SK-N-SH (cell line): Measurements from ENCODE around the gene SLC6A2. TPM values are rescaled to one million over a fixed set of nuclear protein-coding genes. Genes with fewer than 3 reads are reported as not detected.

ENCODE experiments used
- ELF1 ChIP-seq: IDR thresholded peaks from 2 replicates; pipeline ENCODE4 v1.4.0; 2012
- EZH2phosphoT487 ChIP-seq: fragments of 200-600 bp; sonication (generic); IDR thresholded peaks from 2 replicates; pipeline ENCODE4 v1.6.1; 2017; ENCODE audit warnings: low read depth, mixed run types, mild to moderate bottlenecking, antibody characterized with exemption, moderate library complexity, borderline replicate concordance
- FOXJ3 ChIP-seq: sonication (generic); formaldehyde crosslinking; IDR thresholded peaks from 2 replicates; pipeline ENCODE4 v1.5.1; 2020; ENCODE audit warnings: mild to moderate bottlenecking, missing genetic modification reagents
- FOXM1 ChIP-seq: IDR thresholded peaks from 2 replicates; pipeline ENCODE4 v1.4.0; 2012; ENCODE audit warnings: low read depth, mild to moderate bottlenecking
- GATA2 ChIP-seq: sonication (generic); formaldehyde crosslinking; IDR thresholded peaks from 2 replicates; pipeline ENCODE4 v1.5.0; 2020; ENCODE audit warnings: mild to moderate bottlenecking, missing genetic modification reagents
- MAX ChIP-seq: IDR thresholded peaks from 2 replicates; pipeline ENCODE4 v1.4.0; 2012; ENCODE audit warnings: low read depth
- MEF2A ChIP-seq: IDR thresholded peaks from 2 replicates; pipeline ENCODE4 v1.4.0; 2012; ENCODE audit warnings: low read depth, borderline replicate concordance
- NFIC ChIP-seq: IDR thresholded peaks from 2 replicates; pipeline ENCODE4 v1.4.0; 2012; ENCODE audit warnings: borderline replicate concordance
- NRF1 ChIP-seq: IDR thresholded peaks from 2 replicates; pipeline ENCODE4 v1.6.1; 2012; ENCODE audit warnings: low read depth, mild to moderate bottlenecking, low read length
- PBX3 ChIP-seq: IDR thresholded peaks from 2 replicates; pipeline ENCODE4; 2012
- POLR2AphosphoS5 ChIP-seq: IDR thresholded peaks from 2 replicates; pipeline ENCODE4 v1.6.1; 2012; ENCODE audit warnings: low read depth, low read length
- RAD21 ChIP-seq: IDR thresholded peaks from 2 replicates; pipeline ENCODE4 v1.6.1; 2012; ENCODE audit warnings: mild to moderate bottlenecking, low read length
- RFX5 ChIP-seq: IDR thresholded peaks from 2 replicates; pipeline ENCODE4 v1.6.1; 2012; ENCODE audit warnings: mild to moderate bottlenecking, improper control_type of control experiment, low read length
- RXRA ChIP-seq: IDR thresholded peaks from 2 replicates; pipeline ENCODE4 v1.4.0; 2012; ENCODE audit warnings: low read depth, mild to moderate bottlenecking, borderline replicate concordance
- SIN3A ChIP-seq: IDR thresholded peaks from 2 replicates; pipeline ENCODE4 v1.6.1; 2012; ENCODE audit warnings: low read depth, mild to moderate bottlenecking, low read length, moderate library complexity, borderline replicate concordance
- SMC3 ChIP-seq: IDR thresholded peaks from 2 replicates; pipeline ENCODE4 v1.6.1; 2012; ENCODE audit warnings: low read depth, low read length, improper control_type of control experiment
- TCF12 ChIP-seq: IDR thresholded peaks from 2 replicates; pipeline ENCODE4 v1.4.0; 2012
- USF1 ChIP-seq: IDR thresholded peaks from 2 replicates; pipeline ENCODE4 v1.4.0; 2012; ENCODE audit warnings: low read depth, borderline replicate concordance
- USF2 ChIP-seq: fragments of 150-350 bp; IDR thresholded peaks from 2 replicates; pipeline ENCODE4 v1.6.1; 2017; ENCODE audit warnings: antibody characterized with exemption, low read length, low read depth, borderline replicate concordance
- YY1 ChIP-seq: IDR thresholded peaks from 2 replicates; pipeline ENCODE4 v1.4.0; 2012; ENCODE audit warnings: low read depth, mild to moderate bottlenecking
- polyA plus RNA-seq, 3 experiments: library from polyadenylated mRNA; depleted of rRNA; stranded (reverse); fragments of >200 nt; gene quantifications; 2 replicates each; pipeline ENCODE4 v1.2.3, GENCODE V29; 2012
- TF ChIP-seq, protein P1 (sequence below): fragments of 150-350 bp; IDR thresholded peaks from 2 replicates; pipeline ENCODE4 v1.6.1; 2016; ENCODE audit warnings: mild to moderate bottlenecking, low read depth, low read length
- TF ChIP-seq, protein P2 (sequence below): IDR thresholded peaks from 2 replicates; pipeline ENCODE4 v1.6.1; 2012; ENCODE audit warnings: mild to moderate bottlenecking, low read depth, low read length, moderate library complexity

Gene SLC6A2
- polyA plus RNA-seq, 1 of the 3 experiments (the other 2 are of a cell fraction): 3.3 TPM

DNA sequence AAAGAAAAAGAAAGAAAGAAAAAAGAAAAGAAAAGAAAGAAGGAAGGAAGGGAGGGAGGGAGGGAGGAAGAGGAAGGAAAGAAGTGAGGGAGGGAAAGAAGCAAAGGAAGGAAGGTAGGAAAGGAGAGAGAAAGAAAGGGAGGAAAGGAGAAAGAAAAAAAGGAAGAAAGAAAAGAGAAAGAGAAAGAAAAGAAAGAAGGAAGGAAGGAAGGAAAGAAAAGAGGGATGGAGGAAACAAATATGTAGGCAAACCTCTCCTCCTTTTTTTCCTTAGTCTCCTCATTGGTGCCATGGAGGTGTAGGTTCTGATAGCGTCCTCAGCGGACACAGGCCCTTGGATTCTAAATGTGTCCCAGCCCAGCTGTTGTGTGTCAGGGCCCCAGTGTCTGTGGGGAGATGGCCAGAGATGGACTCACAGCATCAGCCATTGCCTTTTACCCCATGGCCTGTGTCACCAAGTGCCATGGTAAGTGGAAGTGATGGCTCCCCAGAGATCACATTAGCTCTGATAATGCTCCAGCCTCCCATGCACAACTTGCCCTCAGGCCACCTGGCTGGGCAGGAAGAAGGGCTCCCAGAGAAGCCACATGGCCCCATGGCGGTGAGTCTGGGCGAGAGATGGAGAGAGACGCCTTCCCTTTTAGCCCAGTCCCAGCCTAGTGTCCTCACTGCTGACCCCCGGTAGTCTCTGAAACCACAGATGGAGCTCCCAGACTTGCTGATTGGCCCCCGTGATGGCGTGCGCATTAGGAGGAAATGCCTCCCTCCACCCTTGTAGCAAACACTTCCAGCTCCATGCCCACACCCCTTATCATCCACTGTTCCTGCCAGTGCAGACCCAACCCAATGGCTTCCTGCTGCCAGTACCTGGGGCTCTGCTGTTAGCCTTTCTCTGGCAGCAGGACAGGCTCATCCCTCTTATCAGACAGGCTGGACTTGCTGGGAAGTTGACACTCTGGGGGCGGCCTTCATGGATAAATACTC lies 3.7 kb upstream of the SLC6A2 start (continued):
- TF ChIP-seq SMC3 (peak; percentile 0; the same call in 1 of the 2 replicates), PBX3 (peak; percentile 20; the same call in 1 of the 2 replicates), RFX5 (no peak; the same call in 1 of the 2 replicates), RXRA (no peak), USF2 (no peak), RAD21 (peak; percentile 33), POLR2AphosphoS5 (peak; percentile 45; the same call in 1 of the 2 replicates), FOXJ3 (CRISPR knock-in tag) (peak; percentile 92), NRF1 (peak; percentile 34; the same call in 1 of the 2 replicates), MEF2A (no peak), USF1 (no peak), MAX (no peak), YY1 (no peak), NFIC (no peak), SIN3A (no peak), ELF1 (no peak), EZH2phosphoT487 (no peak), FOXM1 (no peak), GATA2 (CRISPR knock-in tag) (peak; percentile 94), TCF12 (peak; percentile 61; the same call in 1 of the 2 replicates)
- TF ChIP-seq, protein P1, sequence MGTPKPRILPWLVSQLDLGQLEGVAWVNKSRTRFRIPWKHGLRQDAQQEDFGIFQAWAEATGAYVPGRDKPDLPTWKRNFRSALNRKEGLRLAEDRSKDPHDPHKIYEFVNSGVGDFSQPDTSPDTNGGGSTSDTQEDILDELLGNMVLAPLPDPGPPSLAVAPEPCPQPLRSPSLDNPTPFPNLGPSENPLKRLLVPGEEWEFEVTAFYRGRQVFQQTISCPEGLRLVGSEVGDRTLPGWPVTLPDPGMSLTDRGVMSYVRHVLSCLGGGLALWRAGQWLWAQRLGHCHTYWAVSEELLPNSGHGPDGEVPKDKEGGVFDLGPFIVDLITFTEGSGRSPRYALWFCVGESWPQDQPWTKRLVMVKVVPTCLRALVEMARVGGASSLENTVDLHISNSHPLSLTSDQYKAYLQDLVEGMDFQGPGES: no peak
- TF ChIP-seq, protein P2, sequence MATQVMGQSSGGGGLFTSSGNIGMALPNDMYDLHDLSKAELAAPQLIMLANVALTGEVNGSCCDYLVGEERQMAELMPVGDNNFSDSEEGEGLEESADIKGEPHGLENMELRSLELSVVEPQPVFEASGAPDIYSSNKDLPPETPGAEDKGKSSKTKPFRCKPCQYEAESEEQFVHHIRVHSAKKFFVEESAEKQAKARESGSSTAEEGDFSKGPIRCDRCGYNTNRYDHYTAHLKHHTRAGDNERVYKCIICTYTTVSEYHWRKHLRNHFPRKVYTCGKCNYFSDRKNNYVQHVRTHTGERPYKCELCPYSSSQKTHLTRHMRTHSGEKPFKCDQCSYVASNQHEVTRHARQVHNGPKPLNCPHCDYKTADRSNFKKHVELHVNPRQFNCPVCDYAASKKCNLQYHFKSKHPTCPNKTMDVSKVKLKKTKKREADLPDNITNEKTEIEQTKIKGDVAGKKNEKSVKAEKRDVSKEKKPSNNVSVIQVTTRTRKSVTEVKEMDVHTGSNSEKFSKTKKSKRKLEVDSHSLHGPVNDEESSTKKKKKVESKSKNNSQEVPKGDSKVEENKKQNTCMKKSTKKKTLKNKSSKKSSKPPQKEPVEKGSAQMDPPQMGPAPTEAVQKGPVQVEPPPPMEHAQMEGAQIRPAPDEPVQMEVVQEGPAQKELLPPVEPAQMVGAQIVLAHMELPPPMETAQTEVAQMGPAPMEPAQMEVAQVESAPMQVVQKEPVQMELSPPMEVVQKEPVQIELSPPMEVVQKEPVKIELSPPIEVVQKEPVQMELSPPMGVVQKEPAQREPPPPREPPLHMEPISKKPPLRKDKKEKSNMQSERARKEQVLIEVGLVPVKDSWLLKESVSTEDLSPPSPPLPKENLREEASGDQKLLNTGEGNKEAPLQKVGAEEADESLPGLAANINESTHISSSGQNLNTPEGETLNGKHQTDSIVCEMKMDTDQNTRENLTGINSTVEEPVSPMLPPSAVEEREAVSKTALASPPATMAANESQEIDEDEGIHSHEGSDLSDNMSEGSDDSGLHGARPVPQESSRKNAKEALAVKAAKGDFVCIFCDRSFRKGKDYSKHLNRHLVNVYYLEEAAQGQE: no peak
